GM12874 (cell line): ENCODE measurements around the gene KXD1.

Experiments used
- CTCF ChIP-seq: IDR thresholded peaks from 2 replicates; pipeline ENCODE4 v1.5.1; 2011; ENCODE audit warnings: low read depth, mild to moderate bottlenecking, control low read depth, low read length, moderate library complexity; ENCODE audit not compliant: insufficient read depth

The KXD1 gene

GRCh38 chr19:18604820-18605159 lies 47.1 kb downstream of the KXD1 start:
- no peak for TF ChIP-seq CTCF

- no peak for TF ChIP-seq CTCF
Observed at GRCh38 chr19:18605196-18605545, 47.5 kb downstream of the KXD1 start.

GRCh38 chr19:18605546-18606280 lies 48.0 kb downstream of the KXD1 start:
- no peak for TF ChIP-seq CTCF

GRCh38 chr19:18606281-18607225 lies 48.9 kb downstream of the KXD1 start, which contains the start of gene CRLF1:
Gene CRLF1 (minus strand): TSS chr19:18606799. CDS start chr19:18606656, 143 bp downstream.
- no peak for TF ChIP-seq CTCF

GRCh38 chr19:18607226-18608101 lies 49.8 kb downstream of the KXD1 start:
- TF ChIP-seq CTCF: no peak

- no peak for TF ChIP-seq CTCF
Observed at GRCh38 chr19:18608102-18608804, 50.6 kb downstream of the KXD1 start.
